Hepatocyte (in vitro differentiated cells): Measurements from ENCODE around the gene ZPR1. TPM values are rescaled to one million over a fixed set of nuclear protein-coding genes. Genes with fewer than 3 reads are reported as not detected.
"Not testable (repeated sequence)": the region's sequence is repeated elsewhere in the genome, so short reads cannot be mapped to it uniquely, and the experiment has no call there.

ENCODE experiments used
- DNase-seq: peaks from one replicate; pipeline ENCODE4 v3.0.0-alpha.2; 2016; ENCODE audit warnings: low spot score
- H2AFZ ChIP-seq: fragments of 200-600 bp; sonication (generic); 2 replicates; pipeline ENCODE4 v1.6.0; 2016; ENCODE audit warnings: antibody characterized with exemption, mild to moderate bottlenecking
- H3K27ac ChIP-seq: fragments of 200-600 bp; sonication (generic); 2 replicates; pipeline ENCODE4 v1.5.1; 2016; ENCODE audit warnings: mild to moderate bottlenecking
- H3K27me3 ChIP-seq: fragments of 200-600 bp; sonication (generic); 2 replicates; pipeline ENCODE4 v1.6.1; 2016
- H3K36me3 ChIP-seq: fragments of 200-600 bp; sonication (generic); replicated peaks from 2 replicates; pipeline ENCODE4 v1.5.1; 2016; ENCODE audit warnings: low read depth; ENCODE audit not compliant: insufficient read depth
- H3K4me1 ChIP-seq: fragments of 200-600 bp; sonication (generic); 2 replicates; pipeline ENCODE4 v1.5.1; 2016; ENCODE audit warnings: mild to moderate bottlenecking, moderate library complexity; ENCODE audit not compliant: insufficient read depth
- H3K4me2 ChIP-seq: fragments of 200-600 bp; sonication (generic); 2 replicates; pipeline ENCODE4 v1.6.0; 2016
- H3K4me3 ChIP-seq: fragments of 200-600 bp; sonication (generic); 2 replicates; pipeline ENCODE4 v1.5.1; 2016; ENCODE audit warnings: mild to moderate bottlenecking
- H3K79me2 ChIP-seq: fragments of 200-600 bp; sonication (generic); 2 replicates; pipeline ENCODE4 v1.6.0; 2017; ENCODE audit warnings: mild to moderate bottlenecking
- H3K9me2 ChIP-seq: fragments of 200-600 bp; sonication (generic); replicated peaks from 2 replicates; pipeline ENCODE4 v1.6.0; 2017; ENCODE audit warnings: mild to moderate bottlenecking; ENCODE audit not compliant: insufficient read depth
- H3K9me3 ChIP-seq: fragments of 200-600 bp; sonication (generic); 2 replicates; pipeline ENCODE4 v1.5.1; 2016; ENCODE audit warnings: low read depth, mild to moderate bottlenecking
- H4K20me1 ChIP-seq: fragments of 200-600 bp; sonication (generic); 2 replicates; pipeline ENCODE4 v1.6.0; 2016; ENCODE audit warnings: mild to moderate bottlenecking; ENCODE audit not compliant: insufficient read depth, poor library complexity, severe bottlenecking
- EZH2 ChIP-seq: fragments of 200-600 bp; sonication (generic); IDR thresholded peaks from 2 replicates; pipeline ENCODE4 v1.6.1; 2016; ENCODE audit warnings: antibody characterized with exemption, mild to moderate bottlenecking, borderline replicate concordance
- EZH2phosphoT487 ChIP-seq: fragments of 200-600 bp; sonication (generic); IDR thresholded peaks from one replicate; pipeline ENCODE4 v1.6.1; 2018; ENCODE audit warnings: antibody characterized with exemption, mild to moderate bottlenecking, low read depth, moderate library complexity; ENCODE audit not compliant: unreplicated experiment, severe bottlenecking
- WGBS: methylation state at CpG from one replicate; pipeline ENCODE4 v1.1.6; 2016; ENCODE audit warnings: low lambda C conversion rate; ENCODE audit errors: missing lambda C conversion rate; 5-methylcytosine and 5-hydroxymethylcytosine counted together
- polyA plus RNA-seq: library from polyadenylated mRNA; unstranded; fragments of >200 nt; fragmentation: Nextera tagmentation; extraction: Ambion mirVana; gene quantifications from 2 replicates; pipeline ENCODE4 v1.2.1, GENCODE V29; 2016
- total RNA-seq: library from RNA; depleted of rRNA; stranded (reverse); fragments of >200 nt; gene quantifications from 2 replicates; pipeline ENCODE4 v1.2.3, GENCODE V29; 2014
- TF ChIP-seq, protein P1 (sequence below): fragments of 200-600 bp; sonication (generic); IDR thresholded peaks from 2 replicates; pipeline ENCODE4 v1.5.1; 2016; ENCODE audit warnings: antibody characterized with exemption, mild to moderate bottlenecking; ENCODE audit not compliant: poor library complexity

The ZPR1 gene
- total and polyA plus RNA-seq, 2 experiments from 2014 or later: 38.6 to 50.1 TPM

DNA sequence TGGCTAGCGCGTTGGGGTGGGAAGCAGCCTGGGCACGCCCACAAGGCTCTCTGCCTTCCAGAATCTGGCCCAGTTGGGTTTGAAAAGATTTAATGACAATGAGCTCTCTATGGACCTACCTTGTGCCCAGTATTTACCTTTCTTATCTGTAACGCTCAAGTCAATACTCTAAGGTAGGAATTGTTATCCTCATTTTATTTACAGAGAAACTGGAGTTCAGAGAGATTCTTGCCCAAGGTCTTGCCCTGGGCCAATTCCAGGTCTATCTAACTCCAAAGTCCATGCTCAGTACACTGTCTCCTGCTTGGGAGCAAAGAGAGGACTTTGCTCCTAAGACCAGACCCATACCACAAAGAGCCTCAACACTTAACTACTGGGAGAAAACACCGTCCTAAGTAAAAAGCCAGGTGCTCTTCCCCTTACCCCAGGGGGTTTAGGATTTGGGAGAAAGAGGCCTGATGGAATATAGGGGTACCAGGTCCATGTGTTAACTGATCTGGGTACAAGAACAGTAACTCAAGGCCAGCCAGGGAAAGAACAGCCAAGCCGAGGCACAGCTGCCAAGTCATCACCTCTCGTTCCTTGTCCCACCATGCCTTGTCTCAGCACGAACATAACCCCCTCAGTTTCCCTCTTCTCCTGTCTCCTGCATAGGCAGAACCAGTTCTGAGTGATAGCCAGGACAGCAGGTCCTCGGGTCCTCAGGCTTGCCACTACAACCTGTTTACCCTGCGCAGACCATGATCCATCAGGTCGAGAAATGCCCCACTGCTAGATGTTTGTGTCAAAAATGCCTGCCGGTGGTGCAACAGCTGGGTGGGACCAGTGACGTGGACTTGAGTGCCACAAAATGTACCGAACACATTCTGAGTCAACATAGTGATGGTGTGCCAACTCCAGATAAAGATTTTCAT is 20.7 kb upstream of the ZPR1 start:
- Histone ChIP-seq H3K4me1 (peaks cover 11% of the 10 kb centered on the region), H3K36me3 (no peaks in the 10 kb centered on the region), H3K9me3 (no peaks in the 10 kb centered on the region), H4K20me1 (no peaks in the 10 kb centered on the region), H3K27me3 (no peaks in the 10 kb centered on the region), H3K4me3 (no peak overlapping the region), H3K79me2 (no peaks in the 10 kb centered on the region), H3K27ac (peak overlapping the region; percentile 93), H3K9me2 (no peaks in the 10 kb centered on the region), H3K4me2 (peak overlapping the region; percentile 47), H2AFZ (no peak overlapping the region)
- no peak for DNase-seq
- TF ChIP-seq, protein P1, sequence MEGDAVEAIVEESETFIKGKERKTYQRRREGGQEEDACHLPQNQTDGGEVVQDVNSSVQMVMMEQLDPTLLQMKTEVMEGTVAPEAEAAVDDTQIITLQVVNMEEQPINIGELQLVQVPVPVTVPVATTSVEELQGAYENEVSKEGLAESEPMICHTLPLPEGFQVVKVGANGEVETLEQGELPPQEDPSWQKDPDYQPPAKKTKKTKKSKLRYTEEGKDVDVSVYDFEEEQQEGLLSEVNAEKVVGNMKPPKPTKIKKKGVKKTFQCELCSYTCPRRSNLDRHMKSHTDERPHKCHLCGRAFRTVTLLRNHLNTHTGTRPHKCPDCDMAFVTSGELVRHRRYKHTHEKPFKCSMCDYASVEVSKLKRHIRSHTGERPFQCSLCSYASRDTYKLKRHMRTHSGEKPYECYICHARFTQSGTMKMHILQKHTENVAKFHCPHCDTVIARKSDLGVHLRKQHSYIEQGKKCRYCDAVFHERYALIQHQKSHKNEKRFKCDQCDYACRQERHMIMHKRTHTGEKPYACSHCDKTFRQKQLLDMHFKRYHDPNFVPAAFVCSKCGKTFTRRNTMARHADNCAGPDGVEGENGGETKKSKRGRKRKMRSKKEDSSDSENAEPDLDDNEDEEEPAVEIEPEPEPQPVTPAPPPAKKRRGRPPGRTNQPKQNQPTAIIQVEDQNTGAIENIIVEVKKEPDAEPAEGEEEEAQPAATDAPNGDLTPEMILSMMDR: no peak
- TF ChIP-seq EZH2phosphoT487: no peak
- TF ChIP-seq EZH2: no peak
- WGBS: 54% methylated on average over 14 of the region's 14 CpGs

DNA sequence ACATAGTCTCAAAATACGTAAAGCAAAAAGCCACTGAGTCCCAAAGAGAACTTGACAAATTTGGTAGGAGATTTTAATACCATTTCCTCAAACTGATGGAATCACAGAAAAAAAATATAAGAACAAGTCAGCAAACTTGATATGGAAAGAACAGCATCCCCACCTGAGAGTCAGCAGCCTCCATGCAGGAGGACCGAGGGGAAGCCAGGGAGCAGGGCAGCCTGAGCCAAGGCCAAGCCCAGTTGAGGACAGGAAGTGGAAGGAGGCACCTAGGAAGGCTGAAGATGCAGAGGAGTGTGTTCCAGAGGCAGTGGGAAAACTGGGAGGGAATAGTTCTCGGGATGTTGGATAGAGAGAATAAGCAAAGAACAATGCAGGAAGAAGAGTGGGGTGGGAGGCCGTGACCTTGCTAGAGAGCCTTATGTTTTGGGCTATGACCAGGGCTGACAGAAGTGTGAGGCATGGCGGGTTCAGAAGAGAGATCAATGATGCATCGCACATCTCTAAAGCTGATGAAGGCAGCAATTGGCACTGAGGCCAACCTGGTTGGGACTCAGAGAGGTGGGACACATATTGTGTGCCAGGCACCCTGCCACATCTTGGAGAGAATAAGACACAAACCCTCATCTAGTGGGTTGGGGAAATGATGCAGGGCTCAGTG is 19.9 kb upstream of the ZPR1 start:
- no peak for DNase-seq
- Histone ChIP-seq H3K79me2 (no peaks in the 10 kb centered on the region), H4K20me1 (no peaks in the 10 kb centered on the region), H3K4me1 (peaks cover 6% of the 10 kb centered on the region), H3K36me3 (no peaks in the 10 kb centered on the region), H3K9me3 (no peaks in the 10 kb centered on the region), H2AFZ (no peak overlapping the region), H3K4me3 (no peak overlapping the region), H3K27me3 (no peaks in the 10 kb centered on the region), H3K9me2 (no peaks in the 10 kb centered on the region), H3K4me2 (no peak overlapping the region), H3K27ac (peak overlapping the region; percentile 56)
- TF ChIP-seq EZH2phosphoT487 (no peak), EZH2 (no peak)
- TF ChIP-seq, protein P1: no peak
- 89% methylated on average over 6 of the region's 6 CpGs for WGBS

DNA sequence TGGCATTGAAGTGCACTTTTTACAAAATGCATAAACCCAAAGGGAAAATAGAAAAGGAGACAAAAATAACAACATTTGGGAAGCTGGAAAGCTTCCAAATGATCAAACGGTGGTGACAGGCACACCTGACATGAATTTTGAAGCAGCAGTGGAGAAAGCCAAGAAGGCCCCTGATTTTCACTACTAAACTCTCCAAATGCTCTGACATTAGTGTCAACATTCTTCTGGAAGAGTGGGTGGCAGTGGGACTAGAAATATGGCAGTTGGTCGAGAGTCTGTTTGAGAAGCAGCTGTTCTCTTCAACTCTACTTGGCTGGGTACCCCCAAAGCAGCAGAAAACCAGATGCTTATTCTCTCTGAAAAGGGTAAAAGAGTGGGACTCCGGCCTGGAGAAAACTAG is 16.2 kb upstream of the ZPR1 start:
- Histone ChIP-seq H3K4me1 (peaks cover 4% of the 10 kb centered on the region), H4K20me1 (no peaks in the 10 kb centered on the region), H3K9me3 (no peaks in the 10 kb centered on the region), H3K9me2 (no peaks in the 10 kb centered on the region), H3K4me3 (no peak overlapping the region), H3K79me2 (no peaks in the 10 kb centered on the region), H3K36me3 (no peaks in the 10 kb centered on the region), H3K27ac (no peak overlapping the region), H2AFZ (no peak overlapping the region), H3K27me3 (no peaks in the 10 kb centered on the region), H3K4me2 (no peak overlapping the region)
- 80% methylated on average over 3 of the region's 3 CpGs for WGBS
- TF ChIP-seq EZH2phosphoT487 (no peak), EZH2 (no peak)
- TF ChIP-seq, protein P1: no peak
- no peak for DNase-seq

DNA sequence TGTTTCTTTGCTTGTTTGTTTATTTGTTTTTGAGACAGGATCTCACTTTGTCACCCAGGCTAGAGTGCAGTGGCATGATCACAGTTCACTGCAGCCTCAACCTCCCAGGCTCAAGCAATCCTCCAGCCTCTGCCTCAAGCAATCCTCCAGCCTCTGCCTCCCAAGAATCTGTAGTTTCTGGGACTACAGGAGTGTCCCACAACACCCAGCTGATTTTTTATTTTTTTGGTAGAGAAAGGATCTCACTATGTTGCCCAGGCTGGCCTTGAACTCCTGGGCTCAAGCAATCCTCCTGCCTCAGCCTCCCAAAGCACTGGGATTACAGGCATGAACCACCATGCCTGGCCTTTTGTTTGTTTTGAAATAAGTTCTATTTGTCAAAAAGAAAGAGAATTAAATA is 13.8 kb upstream of the ZPR1 start:
- H3K27me3 ChIP-seq, H2AFZ ChIP-seq, H3K79me2 ChIP-seq, H3K9me2 ChIP-seq, H3K9me3 ChIP-seq, H3K4me3 ChIP-seq, H3K36me3 ChIP-seq, H4K20me1 ChIP-seq, H3K4me1 ChIP-seq, H3K27ac ChIP-seq, DNase-seq, H3K4me2 ChIP-seq: not testable (repeated sequence)
